CMK (cell line): Measurements from ENCODE around the gene MYPOP.
A peak's percentile ranks its signal among the peaks of the same experiment; 100 is the strongest.

Experiments
- DNase-seq: peaks from one replicate; pipeline ENCODE4 v3.0.0-alpha.2; 2010; ENCODE audit warnings: low read depth

MYPOP gene, protein sequence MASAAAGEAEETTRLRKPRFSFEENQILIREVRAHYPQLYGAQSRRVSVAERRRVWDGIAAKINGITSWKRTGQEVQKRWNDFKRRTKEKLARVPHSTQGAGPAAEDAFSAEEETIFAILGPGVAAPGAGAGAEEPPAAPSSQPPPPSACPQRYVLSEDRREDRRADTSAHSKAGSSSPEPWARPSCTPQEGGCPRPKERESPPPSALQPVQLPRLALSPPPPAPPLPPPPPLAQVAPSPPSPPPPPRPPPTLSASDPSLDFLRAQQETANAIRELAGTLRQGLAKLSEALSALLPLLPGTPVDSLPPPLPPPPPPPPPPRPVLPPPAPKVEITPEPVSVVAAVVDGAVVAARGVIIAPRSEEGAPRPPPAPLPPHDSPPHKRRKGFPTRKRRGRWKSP

DNA sequence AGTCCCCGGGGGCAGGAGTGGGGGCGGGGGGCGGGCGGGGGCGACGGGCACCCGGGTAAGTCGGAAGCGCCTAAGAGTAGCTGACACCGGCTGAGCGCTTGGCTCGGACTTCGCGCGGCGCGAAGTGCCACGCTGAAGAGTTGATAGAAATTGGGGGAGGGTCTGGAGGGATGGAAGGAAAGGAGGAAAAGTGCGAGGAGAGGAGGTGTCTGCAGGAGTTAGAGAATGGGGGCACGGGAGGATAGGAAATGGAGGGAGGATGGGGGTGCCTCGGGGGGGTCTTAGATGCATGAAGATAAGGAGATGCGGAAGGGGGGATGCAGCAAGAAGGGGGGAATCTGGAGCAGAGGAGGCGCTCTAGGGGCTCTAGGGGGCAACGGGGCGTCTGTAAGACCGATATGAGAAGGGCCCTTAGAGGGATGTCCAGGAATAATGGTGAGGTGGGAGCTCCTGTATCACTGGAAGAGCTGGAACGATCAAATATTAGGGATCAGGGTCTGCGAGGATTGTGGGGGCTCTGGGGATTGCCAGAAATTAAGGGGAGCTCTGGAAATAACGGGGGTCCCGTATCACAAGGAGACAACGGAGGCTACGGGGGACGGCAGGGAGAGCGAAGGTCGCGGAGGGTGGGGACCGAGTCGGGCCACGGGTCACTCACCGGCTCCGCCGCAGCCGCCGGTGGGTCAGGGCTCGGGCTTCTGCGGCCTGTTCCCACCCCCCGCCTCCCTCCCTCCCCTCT is at the start of gene MYPOP:
TSS of gene MYPOP (minus strand) at position 702 of the 739 bp plus-strand sequence. CDS start 840 bp downstream, outside the sequence.
- DNase-seq = no peak

DNA sequence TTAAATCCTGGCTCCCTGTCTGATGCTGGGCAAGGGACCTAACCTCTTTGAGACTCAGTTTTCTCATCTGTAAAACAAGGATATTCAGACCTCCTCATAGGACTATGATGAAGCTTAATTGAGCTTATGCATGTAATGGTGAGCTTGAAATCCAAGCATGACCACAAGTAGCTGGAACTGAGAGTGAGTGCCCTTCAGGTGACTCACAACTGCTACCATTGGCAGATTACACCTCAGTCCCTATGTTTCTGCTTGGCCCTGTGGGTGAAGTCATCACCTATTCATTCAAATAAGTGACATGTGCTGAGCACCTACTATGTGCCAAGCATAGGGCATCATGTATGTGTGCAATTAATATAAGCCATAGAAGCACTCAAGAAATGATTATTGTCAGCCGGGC is 45.5 kb upstream of the MYPOP start:
- DNase-seq = no peak

DNA sequence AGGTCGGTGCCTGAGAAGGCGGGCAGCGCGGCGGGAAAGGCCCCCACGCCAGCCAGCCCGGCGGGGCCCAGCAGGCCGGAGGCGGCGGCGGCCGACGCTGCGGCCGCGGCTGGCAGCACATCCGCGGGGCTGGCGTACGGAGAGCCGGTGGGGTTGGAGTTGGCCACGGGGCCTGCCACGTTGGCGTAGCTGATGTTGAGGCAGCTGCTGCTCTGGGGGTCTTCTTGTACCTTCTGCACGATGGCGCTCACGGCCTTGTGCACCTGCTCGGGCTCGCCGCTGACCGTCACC is 38.0 kb upstream of the MYPOP start:
- no peak for DNase-seq

DNA sequence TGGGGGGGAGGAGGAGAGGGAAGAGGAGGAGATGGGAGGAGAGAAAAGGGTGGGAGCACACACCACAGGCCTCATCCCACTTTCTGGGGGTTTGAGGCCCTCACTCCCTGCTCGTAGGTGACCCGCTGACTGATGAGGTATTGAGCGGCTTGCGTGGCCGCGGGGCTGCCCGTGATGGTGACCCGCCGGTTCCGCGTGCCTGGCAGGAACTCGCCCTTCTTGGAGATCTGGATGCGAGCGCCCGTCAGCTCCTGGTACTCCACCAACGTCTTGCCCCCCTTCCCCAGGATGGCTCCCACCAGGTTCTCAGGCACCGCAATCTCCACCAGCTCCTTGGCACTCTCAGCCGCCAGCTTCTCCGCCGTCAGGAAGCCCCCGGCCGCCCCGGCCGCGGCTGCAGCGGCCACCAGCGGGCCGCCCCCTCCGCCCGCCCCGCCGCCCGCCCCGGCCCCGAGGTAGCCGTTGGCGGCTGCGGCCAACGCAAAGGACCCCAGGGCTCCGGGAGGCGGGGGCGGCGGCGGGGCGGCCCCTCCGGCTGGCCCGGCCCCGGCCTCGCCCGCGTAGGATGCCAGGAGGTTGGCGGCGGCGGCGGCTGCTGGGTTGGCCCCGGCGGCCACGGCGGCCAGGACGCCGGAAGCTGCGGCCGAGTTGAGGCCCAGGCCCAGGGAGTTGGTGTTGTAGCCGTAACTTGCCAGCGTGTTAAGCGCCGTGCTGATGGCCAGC is 37.5 kb upstream of the MYPOP start:
- DNase-seq = no peak

GRCh38 chr19:45938733-45939319 is 36.4 kb upstream of the MYPOP start:
- no peak for DNase-seq

GRCh38 chr19:45935267-45935666 is 32.9 kb upstream of the MYPOP start:
- DNase-seq = no peak

- no peak for DNase-seq
These were observed 32.3 kb upstream of the MYPOP start for GRCh38 chr19:45934551-45935230.

- DNase-seq = no peak
These were observed 31.3 kb upstream of the MYPOP start for GRCh38 chr19:45933759-45934158.

GRCh38 chr19:45931055-45931454 is 28.6 kb upstream of the MYPOP start:
- DNase-seq = no peak

- no peak for DNase-seq
These were observed 26.8 kb upstream of the MYPOP start for GRCh38 chr19:45929247-45929646.

DNA sequence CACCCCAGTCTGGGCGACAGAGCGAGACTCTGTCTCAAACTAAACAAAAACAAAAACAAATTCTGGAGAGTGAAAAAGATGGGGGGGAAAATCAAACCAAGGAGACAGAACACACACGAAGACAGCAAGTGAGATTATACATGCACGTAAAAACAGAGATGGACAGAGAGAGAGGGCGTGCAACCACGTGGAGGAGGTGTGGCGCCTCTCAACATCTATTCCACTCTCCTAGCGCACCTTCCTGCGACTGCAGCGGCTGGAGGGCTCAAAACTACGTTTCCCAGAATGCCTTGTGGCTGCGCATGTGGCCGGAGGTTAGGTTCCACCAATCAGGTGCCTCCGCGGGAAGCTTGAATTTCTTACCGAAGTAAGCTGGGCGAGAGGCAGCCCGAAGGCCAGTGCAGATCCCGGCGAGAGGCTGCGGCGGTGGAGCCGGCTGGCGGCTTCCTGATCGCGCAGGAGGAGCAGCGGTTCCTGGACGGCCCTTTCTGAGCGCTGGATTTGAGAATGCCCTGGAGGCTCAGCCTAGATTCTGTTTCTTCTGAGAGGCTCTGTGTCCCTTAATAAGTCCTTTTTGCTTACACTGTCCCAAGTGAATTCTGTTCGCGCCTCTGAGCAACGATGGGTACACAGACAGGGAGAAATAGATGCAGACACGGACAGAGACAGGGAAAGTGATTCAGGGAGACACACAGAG is 25.3 kb upstream of the MYPOP start:
- DNase-seq = peak; percentile 71

GRCh38 chr19:45924891-45925447 is 22.6 kb upstream of the MYPOP start:
- no peak for DNase-seq

GRCh38 chr19:45922281-45922680 is 19.9 kb upstream of the MYPOP start:
- DNase-seq = no peak

DNA sequence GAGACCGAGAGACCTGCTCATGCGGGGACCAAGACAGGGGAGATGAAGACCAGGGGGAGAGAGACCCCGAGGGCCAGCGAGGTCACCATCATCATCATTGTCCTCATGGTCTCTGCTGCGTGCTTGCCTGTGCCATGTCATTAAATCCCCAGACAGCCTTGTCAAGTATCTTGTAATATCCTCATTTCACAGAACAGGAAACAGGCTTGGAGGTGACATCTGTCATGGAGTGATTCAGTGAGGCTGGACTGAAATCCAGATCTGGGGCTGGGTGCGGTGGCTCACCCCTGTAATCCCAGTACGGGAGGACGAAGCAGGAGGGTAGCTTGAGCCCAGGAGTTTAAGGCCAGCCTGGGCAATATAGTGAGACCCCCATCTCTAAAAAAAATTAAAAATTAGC is 18.0 kb upstream of the MYPOP start:
- no peak for DNase-seq

DNA sequence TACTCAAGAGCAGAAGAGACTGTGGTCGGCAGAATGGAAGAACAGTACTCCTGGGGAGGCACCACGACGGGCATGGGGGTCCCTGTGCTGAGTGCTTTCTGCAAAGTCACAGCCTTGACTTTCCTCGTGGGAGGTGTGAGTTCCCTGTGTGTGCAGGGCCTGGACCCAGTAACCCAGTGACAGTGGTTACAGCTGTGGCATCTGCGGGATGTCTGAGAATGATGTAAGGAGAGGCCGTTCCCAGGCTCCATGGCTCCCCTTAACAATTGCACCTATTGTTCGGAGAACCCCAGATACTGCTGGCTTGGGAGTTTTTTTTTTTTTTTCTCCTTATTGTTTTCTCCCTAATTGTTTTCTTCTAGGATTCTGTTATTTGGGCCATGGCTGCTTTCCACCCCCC is 17.3 kb upstream of the MYPOP start:
- no peak for DNase-seq

DNA sequence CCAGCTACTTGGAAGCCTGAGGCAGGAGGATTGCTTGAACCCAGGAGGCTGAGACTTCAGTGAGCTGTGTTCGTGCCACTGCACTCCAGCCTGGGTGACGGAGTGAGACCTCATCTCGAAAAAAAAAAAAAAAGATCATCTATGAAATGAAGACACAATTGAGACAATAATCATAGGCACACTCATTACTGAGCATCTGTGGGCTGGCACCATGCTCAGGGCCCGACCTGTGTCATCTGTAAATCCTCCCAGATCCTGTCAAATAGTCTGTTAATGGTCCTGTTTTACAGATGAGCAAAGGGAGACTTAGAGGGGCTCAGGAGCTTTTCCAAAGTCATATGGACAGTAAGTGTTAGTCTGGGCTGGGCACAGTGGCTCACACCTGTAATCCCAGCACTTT is 16.3 kb upstream of the MYPOP start:
- no peak for DNase-seq

- no peak for DNase-seq
These were observed 15.1 kb upstream of the MYPOP start for GRCh38 chr19:45917421-45918091.

- DNase-seq = no peak
These were observed 11.7 kb upstream of the MYPOP start, which contains the start of gene NANOS2 for GRCh38 chr19:45913874-45914830. TSS of gene NANOS2 (minus strand) at chr19:45914778. CDS start at chr19:45914693, 85 bp downstream.

- DNase-seq = no peak
These were observed 8.9 kb upstream of the MYPOP start for GRCh38 chr19:45911291-45911690.
